H1 (cell line): ENCODE measurements around the gene CAPN9. TPM values are rescaled to one million over a fixed set of nuclear protein-coding genes. Genes with fewer than 3 reads are reported as not detected.

Source experiments
- CTCF ChIA-PET: fragments of 300-600 bp; sonication (Branson Sonifier 250); formaldehyde crosslinking; loops from one replicate; lab custom pipeline; 2021; ENCODE audit not compliant: partially characterized antibody; lab: Charles Lee
- POLR2A ChIA-PET: fragments of 300-600 bp; sonication (Branson Sonifier 250); formaldehyde crosslinking; loops from one replicate; lab custom pipeline; 2021; ENCODE audit warnings: inconsistent platforms; ENCODE audit not compliant: partially characterized antibody; lab: Charles Lee
- DNase-seq, 2 experiments: peaks; one replicate each; pipeline versions ENCODE4 v3.0.0 to v3.0.0-alpha.2; 2010 to 2022; ENCODE audit warnings: low spot score in 2 of 2, low read depth in 1 of 2, mixed read lengths in 1 of 2
- FAIRE-seq: peaks from 2 replicates; lab custom pipeline; 2011; peaks lifted over from hg19 to GRCh38; lab: Jason Lieb, UNC
- H2AFZ ChIP-seq: 2 replicates; pipeline ENCODE4 v1.8.1; 2012; ENCODE audit warnings: low read length, inconsistent platforms
- H2AK5ac ChIP-seq: 2 replicates; pipeline ENCODE4 v1.6.1; 2013; ENCODE audit warnings: low read depth, low read length
- H2BK120ac ChIP-seq: replicated peaks from 2 replicates; pipeline ENCODE3; 2013; ENCODE audit warnings: low read depth, low read length, inconsistent platforms
- H2BK12ac ChIP-seq: 2 replicates; pipeline ENCODE4 v1.6.1; 2013; ENCODE audit warnings: low read depth, low read length
- H2BK15ac ChIP-seq: 2 replicates; pipeline ENCODE4 v1.6.1; 2013; ENCODE audit warnings: low read length
- H2BK20ac ChIP-seq: 2 replicates; pipeline ENCODE4 v1.6.1; 2013; ENCODE audit warnings: low read length
- H2BK5ac ChIP-seq: 2 replicates; pipeline ENCODE4 v1.6.1; 2013; ENCODE audit warnings: low read depth, low read length
- H3K14ac ChIP-seq: 2 replicates; pipeline ENCODE4 v1.6.1; 2013; ENCODE audit warnings: inconsistent platforms; ENCODE audit not compliant: insufficient read length
- H3K18ac ChIP-seq: 2 replicates; pipeline ENCODE4 v1.6.1; 2013; ENCODE audit warnings: low read length; ENCODE audit errors: extremely low read depth
- H3K23ac ChIP-seq: 2 replicates; pipeline ENCODE4 v1.6.1; 2013; ENCODE audit warnings: inconsistent platforms; ENCODE audit not compliant: insufficient read length
- H3K23me2 ChIP-seq: 2 replicates; pipeline ENCODE4 v1.6.1; 2013; ENCODE audit warnings: low read depth, low read length
- H3K27ac ChIP-seq: 2 replicates; pipeline ENCODE4 v1.6.1; 2011; ENCODE audit warnings: low read depth, low read length, inconsistent platforms
- H3K27me3 ChIP-seq, 4 experiments: replicated peaks in 1 of 4; 1 replicate in 1 of 4; 2 replicates in 3 of 4; pipeline versions ENCODE4 v1.6.1 to v1.8.1; 2011 to 2013; ENCODE audit warnings: low read length in 3 of 4, mild to moderate bottlenecking in 3 of 4, inconsistent platforms in 2 of 4, mixed read lengths in 2 of 4, moderate library complexity in 1 of 4; ENCODE audit not compliant: control insufficient read depth in 3 of 4, insufficient read depth in 3 of 4; ENCODE audit errors: extremely low read depth in 1 of 4
- H3K36me3 ChIP-seq, 4 experiments: 2 replicates each; pipeline versions ENCODE4 v1.6.1 to v1.8.1; 2011 to 2013; ENCODE audit warnings: mild to moderate bottlenecking in 4 of 4, low read length in 3 of 4, moderate library complexity in 2 of 4, control low read depth in 1 of 4, inconsistent platforms in 1 of 4; ENCODE audit not compliant: insufficient read depth in 4 of 4, control insufficient read depth in 2 of 4
- H3K4ac ChIP-seq: replicated peaks from 2 replicates; pipeline ENCODE3; 2013; ENCODE audit warnings: low read length, low read depth, mixed read lengths, inconsistent platforms; ENCODE audit not compliant: insufficient read length
- H3K4me1 ChIP-seq, 4 experiments: replicated peaks in 1 of 4; 1 replicate in 1 of 4; 2 replicates in 3 of 4; pipeline versions ENCODE4 v1.6.1 to v1.8.1; 2011 to 2013; ENCODE audit warnings: low read length in 3 of 4, inconsistent platforms in 2 of 4, mixed read lengths in 1 of 4; ENCODE audit not compliant: insufficient read depth in 4 of 4, control insufficient read depth in 3 of 4
- H3K4me2 ChIP-seq, 2 experiments: 2 replicates each; pipeline versions ENCODE4 v1.6.1 to v1.8.1; 2011 to 2013; ENCODE audit warnings: low read depth in 2 of 2, low read length in 2 of 2, control low read depth in 1 of 2, inconsistent platforms in 1 of 2, mild to moderate bottlenecking in 1 of 2; ENCODE audit not compliant: insufficient read depth in 1 of 2
- H3K4me3 ChIP-seq, 4 experiments: fragments of 200-600, 300-600 bp in 1 of 4; sonication (generic), shearing (Covaris generic), sonication (Bioruptor Twin) in 1 of 4; 2 replicates each; pipeline versions ENCODE4 v1.5.1 to v1.8.1; 2011 to 2016; ENCODE audit warnings: low read length in 4 of 4, low read depth in 3 of 4, control low read depth in 2 of 4, inconsistent platforms in 2 of 4, mild to moderate bottlenecking in 2 of 4, mixed read lengths in 1 of 4, moderate library complexity in 1 of 4; ENCODE audit not compliant: insufficient read depth in 2 of 4; ENCODE audit errors: extremely low read depth in 1 of 4
- H3K56ac ChIP-seq: replicated peaks from 2 replicates; pipeline ENCODE3; 2013; ENCODE audit warnings: low read depth, mild to moderate bottlenecking, mixed read lengths, low read length, inconsistent platforms; ENCODE audit not compliant: insufficient read length
- H3K79me1 ChIP-seq: 2 replicates; pipeline ENCODE4 v1.6.1; 2013; ENCODE audit warnings: low read depth, low read length, control low read depth
- H3K79me2 ChIP-seq, 2 experiments: 2 replicates each; pipeline versions ENCODE4 v1.6.1 to v1.8.1; 2012 to 2013; ENCODE audit warnings: low read length in 2 of 2, mild to moderate bottlenecking in 2 of 2, inconsistent platforms in 1 of 2; ENCODE audit not compliant: insufficient read depth in 2 of 2, control insufficient read depth in 1 of 2
- H3K9ac ChIP-seq, 4 experiments: replicated peaks in 1 of 4; 1 replicate in 1 of 4; 2 replicates in 3 of 4; pipeline versions ENCODE4 v1.6.1 to v1.8.1; 2011 to 2013; ENCODE audit warnings: low read depth in 3 of 4, low read length in 3 of 4, control low read depth in 2 of 4, mild to moderate bottlenecking in 2 of 4, moderate library complexity in 2 of 4, inconsistent platforms in 1 of 4; ENCODE audit errors: extremely low read depth in 1 of 4
- H3K9me3 ChIP-seq, 2 experiments: 2 replicates each; pipeline versions ENCODE4 v1.6.1 to v1.8.1; 2012 to 2013; ENCODE audit warnings: mild to moderate bottlenecking in 2 of 2, moderate library complexity in 2 of 2, control low read depth in 1 of 2, inconsistent platforms in 1 of 2, low read depth in 1 of 2, low read length in 1 of 2, mixed read lengths in 1 of 2; ENCODE audit not compliant: insufficient read depth in 2 of 2
- H4K20me1 ChIP-seq, 2 experiments: replicated peaks in 1 of 2; 2 replicates each; pipeline versions ENCODE3 to v1.8.1; 2011 to 2013; ENCODE audit warnings: inconsistent platforms in 2 of 2, low read length in 2 of 2, mild to moderate bottlenecking in 1 of 2; ENCODE audit not compliant: insufficient read depth in 2 of 2, control insufficient read depth in 1 of 2
- H4K5ac ChIP-seq: 2 replicates; pipeline ENCODE4 v1.6.1; 2013; ENCODE audit warnings: low read length, low read depth, mixed read lengths, inconsistent platforms; ENCODE audit not compliant: insufficient read length
- H4K8ac ChIP-seq: 2 replicates; pipeline ENCODE4 v1.8.0; 2013; ENCODE audit warnings: mild to moderate bottlenecking, moderate library complexity, low read length, inconsistent platforms; ENCODE audit not compliant: insufficient read depth; ENCODE audit errors: extremely low read depth
- H4K91ac ChIP-seq: replicated peaks from 2 replicates; pipeline ENCODE3; 2013; ENCODE audit warnings: low read length, mixed read lengths, inconsistent platforms; ENCODE audit not compliant: insufficient read length
- CTCF ChIP-seq, 3 experiments: IDR thresholded peaks; 1 replicate in 2 of 3; 2 replicates in 1 of 3; pipeline versions ENCODE4 v1.5.1 to v1.6.1; 2011; ENCODE audit warnings: low read length in 3 of 3, mild to moderate bottlenecking in 3 of 3, inconsistent platforms in 2 of 3, low read depth in 1 of 3, moderate library complexity in 1 of 3; ENCODE audit not compliant: insufficient read depth in 1 of 3; ENCODE audit errors: control extremely low read depth in 1 of 3
- GTF2F1 ChIP-seq: IDR thresholded peaks from 2 replicates; pipeline ENCODE4 v1.6.1; 2012; ENCODE audit warnings: low read depth, low read length, improper control_type of control experiment, borderline replicate concordance
- RAD21 ChIP-seq, 2 experiments: IDR thresholded peaks in 1 of 2; conservative IDR thresholded peaks in 1 of 2; 2 replicates each; pipeline ENCODE4 v1.6.1; 2011; ENCODE audit warnings: low read depth in 2 of 2, low read length in 2 of 2, improper control_type of control experiment in 1 of 2, inconsistent platforms in 1 of 2, mild to moderate bottlenecking in 1 of 2, moderate library complexity in 1 of 2
- WGBS, 2 experiments: shearing (Covaris generic) in 1 of 2; methylation state at CpG; one replicate each; pipeline versions ENCODE4 v1.1.6 to v1.1.7; 2013 to 2015; ENCODE audit warnings: low lambda C conversion rate in 2 of 2, mixed read lengths in 2 of 2, inconsistent platforms in 1 of 2, low coverage in 1 of 2, missing lambda C conversion rate in 1 of 2; ENCODE audit not compliant: insufficient replicate concordance in 2 of 2, insufficient coverage in 1 of 2, insufficient read length in 1 of 2; ENCODE audit errors: extremely low coverage in 1 of 2, missing lambda C conversion rate in 1 of 2; 5-methylcytosine and 5-hydroxymethylcytosine counted together
- polyA plus RNA-seq, 7 experiments: library from polyadenylated mRNA; depleted of rRNA in 3 of 7; stranded (reverse) in 5 of 7; unstranded in 2 of 7; fragments of >200 nt in 5 of 7; fragments of 200-250 nt in 2 of 7; gene quantifications; 1 replicate in 5 of 7; 2 replicates in 1 of 7; 4 replicates in 1 of 7; pipeline versions ENCODE4 v1.2.1 to v1.2.3, GENCODE V29; 2011 to 2013; ENCODE audit warnings: missing spikeins in 2 of 7, mixed read lengths in 2 of 7
- total RNA-seq: library from RNA; stranded (reverse); fragmentation: NEBNext Ultra II Directional; extraction: Animal tissue kit (Norgen Biotek cat#: 25700); gene quantifications from 2 replicates; pipeline ENCODE4 v1.2.1, GENCODE V29; 2021

Gene CAPN9
- total and polyA plus RNA-seq, 2 of the 8 experiments (the other 6 are each of a cell fraction or from before 2014, with no cell fraction given): 0.22 to 0.76 TPM

GRCh38 chr1:230792691-230793462 lies 45.7 kb downstream of the CAPN9 start:
- TF ChIP-seq GTF2F1 (no peak), CTCF (IDR thresholded peaks at IDR 0.05; ENCODE audit: control extremely low read depth in 1 of 3, insufficient read depth in 1 of 3, low read depth in 1 of 3, low read length in 3 of 3) (peak in 2 of 3 experiments; percentile 24 to 28; a peak in 2 of 4 replicates), RAD21 (IDR thresholded peaks at IDR 0.05 in 1 of 2, conservative IDR thresholded peaks at IDR 0.05 in 1 of 2; ENCODE audit: low read depth in 2 of 2, low read length in 2 of 2) (peak; percentile 56 to 62)
- TF ChIP-seq, all 59 proteins: peak for 2
- ChIA-PET POLR2A (no interaction called here), CTCF (interaction anchor here (0.8 to 1.2 kb wide), 8 partner anchors 8 to 418 kb away, joined by 3 to 5 read pairs (median 3); no protein-coding TSS in a partner anchor)
- no peak overlapping the region for H2BK12ac ChIP-seq
- no peak overlapping the region for H3K9ac ChIP-seq
- H3K9me3 ChIP-seq: no peaks in the 10 kb centered on the region
- no peak overlapping the region for H3K56ac ChIP-seq
- H3K4ac ChIP-seq: no peak overlapping the region
- no peak overlapping the region for H4K91ac ChIP-seq
- 0 out of 7 replicates have a peak, but pooled peaks cover 0 to 2% (median 0%) of the 10 kb centered on the region in 4 experiments for H3K4me1 ChIP-seq
- H4K8ac ChIP-seq: no peak overlapping the region; the same call in 1 of the 2 replicates
- no peak overlapping the region for H3K4me3 ChIP-seq
- no peak overlapping the region for H3K23ac ChIP-seq
- FAIRE-seq: no peak
- no peak overlapping the region for H2AK5ac ChIP-seq
- H2BK20ac ChIP-seq: no peak overlapping the region
- peaks cover 2 to 18% (median 11%) of the 10 kb centered on the region in 4 experiments for H3K27me3 ChIP-seq
- no peaks in the 10 kb centered on the region for H3K79me2 ChIP-seq
- no peaks in the 10 kb centered on the region for H4K20me1 ChIP-seq
- no peak overlapping the region for H2BK5ac ChIP-seq
- H2BK120ac ChIP-seq: no peak overlapping the region
- no peak overlapping the region for H3K4me2 ChIP-seq
- peak in 1 of 2 experiments; percentile 33 for DNase-seq
- no peak overlapping the region for H3K27ac ChIP-seq
- H3K23me2 ChIP-seq: no peaks in the 10 kb centered on the region
- H3K36me3 ChIP-seq: no peaks in the 10 kb centered on the region
- no peak overlapping the region for H2AFZ ChIP-seq
- H3K79me1 ChIP-seq: no peaks in the 10 kb centered on the region
- H2BK15ac ChIP-seq: no peak overlapping the region
- 88% methylated on average over 13 of the region's 13 CpGs; no CpG with 5 or more reads in 1 of the 2 experiments for WGBS, 2 experiments
- H4K5ac ChIP-seq: no peak overlapping the region
- no peak overlapping the region for H3K18ac ChIP-seq
- no peak overlapping the region for H3K14ac ChIP-seq
